Measurements from ENCODE around the gene SCARB2. TPM values are rescaled to one million over a fixed set of nuclear protein-coding genes. Genes with fewer than 3 reads are reported as not detected.

The SCARB2 gene
- total and polyA plus RNA-seq, 11 donors = 84.9 to 208 (median 97.5) TPM

DNA sequence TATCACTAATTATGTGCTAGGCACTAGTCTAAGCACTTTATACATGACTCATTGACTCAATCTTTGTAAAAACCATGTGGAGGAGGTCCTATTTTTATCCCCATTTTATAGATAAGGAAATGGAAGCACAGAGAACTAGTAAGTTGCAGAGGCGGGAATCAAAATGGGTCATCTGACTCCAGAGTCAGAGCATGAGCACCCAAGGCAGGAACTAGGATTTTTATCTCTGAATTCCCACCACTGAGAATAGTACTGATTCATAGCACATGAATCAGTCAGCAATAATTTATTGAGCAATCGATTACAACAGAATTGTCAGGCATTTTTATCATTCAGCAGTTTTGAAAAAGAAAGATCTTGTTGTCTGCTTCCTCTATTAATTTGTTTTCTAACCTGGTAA is 19.3 kb downstream of the SCARB2 start:
- H3K4me3 ChIP-seq = no peak overlapping the region
- intact Hi-C loops (cut with DNase I) = loop anchor here in 2 of 10 donors (5.0 to 10.0 kb wide), 2 partner anchors 113 to 810 kb away; partner anchors contain the start of gene STBD1 (in 1 of the 2)
- peak overlapping the region in 8 of 12 donors; percentile 6 to 91 (median 52) for H3K27ac ChIP-seq
- DNase-seq (no peak), ATAC-seq (peak; percentile 21 to 86 (median 51))
- no peaks in the 10 kb centered on the region for H3K27me3 ChIP-seq
- peaks cover 0 to 55% (median 34%) of the 10 kb centered on the region in 9 donors for H3K36me3 ChIP-seq
- TF ChIP-seq CTCF (IDR thresholded peaks at IDR 0.05) (no peak), POLR2A (IDR thresholded peaks at IDR 0.05) (no peak)
- peaks cover 26 to 75% (median 49%) of the 10 kb centered on the region in 12 donors for H3K4me1 ChIP-seq
- H3K9me3 ChIP-seq = peaks cover 0 to 9% (median 0%) of the 10 kb centered on the region in 12 donors
- WGBS, 4 donors = 34 to 48% (median 40%) methylated on average over 2 of the region's 2 CpGs

- no peaks in the 10 kb centered on the region for H3K27me3 ChIP-seq
- no peak overlapping the region for H3K4me3 ChIP-seq
- peak overlapping the region in 1 of 12 donors; percentile 91 for H3K27ac ChIP-seq
- intact Hi-C loops (cut with DNase I) = loop anchor here in 2 of 10 donors (5.0 to 10.0 kb wide), 2 partner anchors 115 to 813 kb away; partner anchors contain the start of gene STBD1 (in 1 of the 2)
- H3K36me3 ChIP-seq = peaks cover 0 to 60% (median 34%) of the 10 kb centered on the region in 9 donors
- peaks cover 12 to 58% (median 28%) of the 10 kb centered on the region in 12 donors for H3K4me1 ChIP-seq
- DNase-seq (no peak), ATAC-seq (no peak)
- H3K9me3 ChIP-seq = peaks cover 0 to 9% (median 0%) of the 10 kb centered on the region in 12 donors
- 77 to 93% (median 85%) methylated on average over 2 of the region's 2 CpGs for WGBS, 4 donors
- TF ChIP-seq CTCF (IDR thresholded peaks at IDR 0.05) (no peak), POLR2A (IDR thresholded peaks at IDR 0.05) (no peak)
Observed at GRCh38 chr4:76192236-76192635, 21.4 kb downstream of the SCARB2 start.

DNA sequence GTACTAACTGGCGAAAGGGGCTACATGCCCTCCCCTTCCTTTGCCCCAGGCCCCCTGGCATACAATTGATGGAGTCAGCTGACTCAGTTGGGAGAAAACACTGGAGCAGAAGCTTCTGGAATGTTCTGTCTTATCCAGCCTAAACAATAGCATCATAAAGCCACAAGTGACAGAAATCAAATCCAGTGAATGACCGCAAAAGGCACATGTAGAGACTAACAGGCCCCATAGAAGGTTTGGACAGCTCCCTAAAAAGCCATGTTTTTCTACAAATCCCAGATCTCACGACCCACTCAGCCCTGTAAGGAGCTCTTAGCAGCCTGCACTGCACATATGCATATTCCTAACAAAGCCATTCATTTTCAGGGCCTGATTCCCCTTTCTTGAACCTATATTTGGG is 25.1 kb downstream of the SCARB2 start:
- ATAC-seq = no peak
- no peak for TF ChIP-seq CTCF (IDR thresholded peaks at IDR 0.05)
- no peak for TF ChIP-seq POLR2A (IDR thresholded peaks at IDR 0.05)

GRCh38 chr4:76188149-76188548 is 25.5 kb downstream of the SCARB2 start:
- no peak for TF ChIP-seq POLR2A (IDR thresholded peaks at IDR 0.05)
- TF ChIP-seq CTCF (IDR thresholded peaks at IDR 0.05) = no peak
- intact Hi-C loops (cut with DNase I) = loop anchor here in 7 of 10 donors (5.0 to 10.0 kb wide), 7 partner anchors 57 to 314 kb away; partner anchors contain the start of genes FAM47E (in 4 of the 7), SHROOM3 (in 1 of the 7) and STBD1 (in 1 of the 7)
- ATAC-seq (no peak), DNase-seq (no peak)
- H3K4me3 ChIP-seq = no peak overlapping the region
- peaks cover 0 to 34% (median 8%) of the 10 kb centered on the region in 12 donors for H3K4me1 ChIP-seq
- H3K27me3 ChIP-seq = no peaks in the 10 kb centered on the region
- peaks cover 0 to 58% (median 27%) of the 10 kb centered on the region in 9 donors for H3K36me3 ChIP-seq
- peaks cover 0 to 9% (median 0%) of the 10 kb centered on the region in 12 donors for H3K9me3 ChIP-seq
- no peak overlapping the region for H3K27ac ChIP-seq

More for the DNA sequence above, 25.1 kb downstream of the SCARB2 start:
- no peak overlapping the region for H3K4me3 ChIP-seq
- H3K4me1 ChIP-seq = peaks cover 0 to 33% (median 8%) of the 10 kb centered on the region in 12 donors
- H3K36me3 ChIP-seq = peaks cover 0 to 62% (median 31%) of the 10 kb centered on the region in 9 donors
- H3K27me3 ChIP-seq = no peaks in the 10 kb centered on the region
- intact Hi-C loops (cut with DNase I) = loop anchor here in 7 of 10 donors (5.0 to 10.0 kb wide), 7 partner anchors 56 to 314 kb away; partner anchors contain the start of genes FAM47E (in 4 of the 7), SHROOM3 (in 1 of the 7) and STBD1 (in 1 of the 7)
- 78 to 91% (median 86%) methylated on average over 3 of the region's 3 CpGs for WGBS, 4 donors
- DNase-seq = no peak
- no peak overlapping the region for H3K27ac ChIP-seq
- H3K9me3 ChIP-seq = peaks cover 0 to 9% (median 0%) of the 10 kb centered on the region in 12 donors

All from heart left ventricle (tissue), 16 donors.